Suprapubic skin (tissue), 3 donors: ENCODE data around the gene ELN.

ENCODE experiments used
- POLR2A ChIP-seq, 2 donors: fragments of 450-650 bp; IDR thresholded peaks; one replicate each; pipeline ENCODE4 v1.6.1; 2017; ENCODE audit warnings: antibody characterized with exemption in 2 of 2, mild to moderate bottlenecking in 2 of 2, moderate library complexity in 2 of 2
- TF ChIP-seq, protein P1 (sequence below), 2 donors: fragments of 200-600 bp in 1 of 2; fragments of 450-650 bp in 1 of 2; sonication (generic) in 1 of 2; IDR thresholded peaks; one replicate each; pipeline ENCODE4 v1.5.1; 2016 to 2019; ENCODE audit warnings: antibody characterized with exemption in 2 of 2, mild to moderate bottlenecking in 1 of 2, moderate library complexity in 1 of 2

DNA sequence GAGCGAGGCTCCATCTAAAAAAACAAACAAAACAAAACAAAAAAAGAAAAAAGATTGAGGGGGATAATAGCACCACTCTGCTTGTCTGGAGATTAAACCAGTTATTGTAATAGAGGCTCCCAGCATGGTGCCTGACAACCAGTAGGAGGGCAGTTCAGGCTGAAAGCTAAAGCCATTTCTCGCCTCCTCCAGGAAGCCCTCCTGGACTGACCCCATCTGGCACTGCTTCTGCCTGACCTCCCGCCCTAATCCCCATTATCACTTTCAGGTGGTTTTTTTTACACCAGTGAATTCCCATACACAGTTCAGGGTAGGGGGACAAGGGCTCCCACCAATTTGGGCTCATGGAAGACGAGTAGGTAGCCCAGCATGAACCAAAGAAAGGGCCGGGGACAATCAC, 8.8 kb upstream of the ELN start:
- no peak for TF ChIP-seq POLR2A (IDR thresholded peaks at IDR 0.05)
- TF ChIP-seq, protein P1, sequence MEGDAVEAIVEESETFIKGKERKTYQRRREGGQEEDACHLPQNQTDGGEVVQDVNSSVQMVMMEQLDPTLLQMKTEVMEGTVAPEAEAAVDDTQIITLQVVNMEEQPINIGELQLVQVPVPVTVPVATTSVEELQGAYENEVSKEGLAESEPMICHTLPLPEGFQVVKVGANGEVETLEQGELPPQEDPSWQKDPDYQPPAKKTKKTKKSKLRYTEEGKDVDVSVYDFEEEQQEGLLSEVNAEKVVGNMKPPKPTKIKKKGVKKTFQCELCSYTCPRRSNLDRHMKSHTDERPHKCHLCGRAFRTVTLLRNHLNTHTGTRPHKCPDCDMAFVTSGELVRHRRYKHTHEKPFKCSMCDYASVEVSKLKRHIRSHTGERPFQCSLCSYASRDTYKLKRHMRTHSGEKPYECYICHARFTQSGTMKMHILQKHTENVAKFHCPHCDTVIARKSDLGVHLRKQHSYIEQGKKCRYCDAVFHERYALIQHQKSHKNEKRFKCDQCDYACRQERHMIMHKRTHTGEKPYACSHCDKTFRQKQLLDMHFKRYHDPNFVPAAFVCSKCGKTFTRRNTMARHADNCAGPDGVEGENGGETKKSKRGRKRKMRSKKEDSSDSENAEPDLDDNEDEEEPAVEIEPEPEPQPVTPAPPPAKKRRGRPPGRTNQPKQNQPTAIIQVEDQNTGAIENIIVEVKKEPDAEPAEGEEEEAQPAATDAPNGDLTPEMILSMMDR (IDR thresholded peaks at IDR 0.05): no peak
